ENCODE data around the gene KIF26B. TPM values are rescaled to one million over a fixed set of nuclear protein-coding genes. Genes with fewer than 3 reads are reported as not detected.

KIF26B gene
- total RNA-seq, 1 experiment from 2014 or later: 2.3 TPM

DNA sequence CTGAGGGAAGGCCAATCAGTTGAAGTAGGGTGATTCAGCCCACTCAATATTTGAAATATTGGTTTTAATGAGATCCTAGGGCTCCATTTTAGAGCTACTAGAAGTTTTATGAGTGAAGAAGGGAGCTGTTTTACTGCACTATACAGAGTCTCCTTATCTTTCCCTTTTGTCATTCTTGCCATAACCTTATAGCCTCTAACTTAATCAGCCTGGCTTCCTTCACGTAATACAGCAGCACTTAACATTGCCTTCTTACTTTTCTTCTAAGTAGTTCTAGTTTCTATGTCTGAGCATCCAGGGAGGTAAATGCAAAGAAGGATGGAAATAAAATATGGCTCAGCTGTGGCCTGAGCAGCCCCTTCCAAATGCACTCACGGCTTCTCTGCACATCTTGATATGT, 299.3 kb downstream of the KIF26B start:
- Histone ChIP-seq H3K27me3 (ENCODE audit: low read length) (0 out of 2 replicates have a peak, but pooled peaks cover 3% of the 10 kb centered on the region), H4K20me1 (ENCODE audit: insufficient read depth, low read depth, low read length) (no peaks in the 10 kb centered on the region), H2AFZ (ENCODE audit: low read length) (no peak overlapping the region), H3K4me3 (ENCODE audit: low read length) (no peak overlapping the region), H3K4me2 (ENCODE audit: low read depth, low read length, poor library complexity, severe bottlenecking) (no peak overlapping the region), H3K79me2 (ENCODE audit: low read length) (no peaks in the 10 kb centered on the region), H3K9ac (ENCODE audit: low read length) (no peak overlapping the region), H3K9me3 (ENCODE audit: low read length) (no peaks in the 10 kb centered on the region), H3K9me2 (replicated peaks; ENCODE audit: insufficient read depth, low read length) (no peaks in the 10 kb centered on the region), H3K27ac (ENCODE audit: low read length) (no peak overlapping the region), H3K4me1 (ENCODE audit: low read length) (no peaks in the 10 kb centered on the region), H3K36me3 (ENCODE audit: insufficient read depth, low read length) (no peaks in the 10 kb centered on the region)
- DNase-seq: no peak

DNA sequence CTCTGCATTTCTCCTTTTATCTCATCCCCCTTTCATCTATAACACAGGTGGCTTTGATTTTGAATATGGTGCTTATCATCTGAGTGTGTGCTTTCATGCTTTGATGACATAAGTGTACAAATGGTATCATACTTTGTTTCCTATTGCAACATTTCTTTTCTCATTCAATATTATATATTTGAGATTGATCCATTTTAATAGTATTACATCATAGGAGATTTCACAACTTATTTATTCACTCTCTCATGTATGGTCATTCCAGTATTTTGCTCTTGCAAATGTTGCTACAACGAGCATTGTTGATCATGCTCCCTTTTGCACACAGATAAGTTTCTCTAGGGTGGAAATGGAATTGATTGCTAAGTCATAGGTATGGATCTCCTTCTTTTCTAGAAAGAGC, 302.8 kb downstream of the KIF26B start:
- Histone ChIP-seq H4K20me1 (ENCODE audit: insufficient read depth, low read depth, low read length) (no peaks in the 10 kb centered on the region), H3K9me3 (ENCODE audit: low read length) (no peaks in the 10 kb centered on the region), H3K27ac (ENCODE audit: low read length) (no peak overlapping the region), H3K4me1 (ENCODE audit: low read length) (no peaks in the 10 kb centered on the region), H3K4me2 (ENCODE audit: low read depth, low read length, poor library complexity, severe bottlenecking) (no peak overlapping the region), H3K36me3 (ENCODE audit: insufficient read depth, low read length) (no peaks in the 10 kb centered on the region), H2AFZ (ENCODE audit: low read length) (no peak overlapping the region), H3K9ac (ENCODE audit: low read length) (no peak overlapping the region), H3K4me3 (ENCODE audit: low read length) (no peak overlapping the region), H3K9me2 (replicated peaks; ENCODE audit: insufficient read depth, low read length) (no peaks in the 10 kb centered on the region), H3K27me3 (ENCODE audit: low read length) (no peaks in the 10 kb centered on the region), H3K79me2 (ENCODE audit: low read length) (no peaks in the 10 kb centered on the region)
- DNase-seq: no peak

DNA sequence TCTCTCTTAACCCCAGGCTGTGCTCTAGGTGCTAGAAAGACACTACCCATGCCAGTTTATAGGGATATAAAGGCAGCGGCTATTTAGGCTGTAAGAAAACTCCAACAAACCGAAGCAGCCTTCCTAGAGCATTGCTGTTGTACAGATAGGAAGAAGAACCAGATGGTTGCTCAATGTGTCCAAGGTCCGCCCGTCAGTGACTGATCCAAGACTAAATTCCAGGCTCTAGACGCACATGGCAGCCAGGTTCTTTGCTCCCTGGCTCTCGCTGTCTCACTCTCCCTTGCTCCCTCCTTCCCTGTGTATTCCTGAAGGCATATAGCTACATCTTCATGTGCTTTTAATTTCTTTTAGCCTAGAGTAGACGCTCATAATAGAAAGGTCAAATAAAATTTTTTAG, 303.4 kb downstream of the KIF26B start:
- Histone ChIP-seq H3K36me3 (ENCODE audit: insufficient read depth, low read length) (no peaks in the 10 kb centered on the region), H3K4me2 (ENCODE audit: low read depth, low read length, poor library complexity, severe bottlenecking) (no peak overlapping the region), H3K79me2 (ENCODE audit: low read length) (no peaks in the 10 kb centered on the region), H3K9me2 (replicated peaks; ENCODE audit: insufficient read depth, low read length) (no peaks in the 10 kb centered on the region), H4K20me1 (ENCODE audit: insufficient read depth, low read depth, low read length) (no peaks in the 10 kb centered on the region), H3K27me3 (ENCODE audit: low read length) (no peaks in the 10 kb centered on the region), H3K4me1 (ENCODE audit: low read length) (no peaks in the 10 kb centered on the region), H3K9me3 (ENCODE audit: low read length) (no peaks in the 10 kb centered on the region), H3K27ac (ENCODE audit: low read length) (no peak overlapping the region), H3K9ac (ENCODE audit: low read length) (no peak overlapping the region), H2AFZ (ENCODE audit: low read length) (no peak overlapping the region), H3K4me3 (ENCODE audit: low read length) (no peak overlapping the region)
- DNase-seq: no peak

DNA sequence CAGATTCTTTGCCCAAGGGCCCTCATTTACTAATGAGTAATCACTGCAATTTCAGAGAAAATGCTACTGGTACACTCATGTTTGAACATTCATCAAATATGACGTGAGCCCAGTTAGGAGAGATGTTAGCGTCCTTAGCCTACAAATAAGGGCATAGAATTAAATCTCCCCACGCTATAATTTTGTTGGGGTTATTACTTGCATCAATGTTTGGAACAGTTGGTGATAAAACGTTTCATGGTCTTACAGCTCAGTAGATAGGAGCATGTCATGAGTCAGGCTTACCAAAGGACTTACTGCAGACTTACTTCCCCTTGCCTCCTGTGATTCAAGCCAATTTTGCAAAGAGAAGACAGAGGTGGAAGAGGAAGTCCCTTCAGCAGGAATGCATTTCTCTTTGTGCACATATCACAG, 304.0 kb downstream of the KIF26B start:
- no peaks in the 10 kb centered on the region for H3K9me2 ChIP-seq (replicated peaks; ENCODE audit: insufficient read depth, low read length)
- H3K36me3 ChIP-seq (ENCODE audit: insufficient read depth, low read length): no peaks in the 10 kb centered on the region
- H3K4me1 ChIP-seq (ENCODE audit: low read length): no peaks in the 10 kb centered on the region
- no peaks in the 10 kb centered on the region for H3K27me3 ChIP-seq (ENCODE audit: low read length)
- H4K20me1 ChIP-seq (ENCODE audit: insufficient read depth, low read depth, low read length): no peaks in the 10 kb centered on the region
- H3K27ac ChIP-seq (ENCODE audit: low read length): no peak overlapping the region
- H3K4me2 ChIP-seq (ENCODE audit: low read depth, low read length, poor library complexity, severe bottlenecking): no peak overlapping the region
- H3K79me2 ChIP-seq (ENCODE audit: low read length): no peaks in the 10 kb centered on the region
- H3K9me3 ChIP-seq (ENCODE audit: low read length): no peaks in the 10 kb centered on the region
- H3K4me3 ChIP-seq (ENCODE audit: low read length): no peak overlapping the region
- H3K9ac ChIP-seq (ENCODE audit: low read length): no peak overlapping the region
- no peak overlapping the region for H2AFZ ChIP-seq (ENCODE audit: low read length)
- peak; percentile 57 for DNase-seq

DNA sequence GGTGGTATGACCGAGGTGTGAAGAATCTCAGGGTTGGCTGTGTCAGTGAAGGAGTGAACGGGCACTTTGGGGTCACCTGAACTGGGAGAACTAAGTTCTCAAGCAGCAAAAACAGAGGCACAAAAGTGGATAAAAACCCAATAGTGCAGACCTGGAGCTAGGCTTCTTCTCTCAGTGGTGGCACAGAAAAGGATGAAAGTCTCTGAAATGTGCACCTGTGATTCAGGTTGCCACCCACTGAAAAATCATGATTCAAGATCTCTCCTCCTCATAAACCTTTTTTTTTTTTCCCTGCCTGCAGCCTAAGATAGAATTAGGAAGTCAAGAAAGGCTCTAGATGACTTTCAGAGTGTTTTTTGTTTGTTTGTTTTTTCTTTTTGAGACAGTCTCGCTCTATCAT, 304.8 kb downstream of the KIF26B start:
- Histone ChIP-seq H3K4me1 (ENCODE audit: low read length) (no peaks in the 10 kb centered on the region), H3K9me3 (ENCODE audit: low read length) (no peaks in the 10 kb centered on the region), H3K27ac (ENCODE audit: low read length) (no peak overlapping the region), H2AFZ (ENCODE audit: low read length) (no peak overlapping the region), H4K20me1 (ENCODE audit: insufficient read depth, low read depth, low read length) (no peaks in the 10 kb centered on the region), H3K9me2 (replicated peaks; ENCODE audit: insufficient read depth, low read length) (no peaks in the 10 kb centered on the region), H3K36me3 (ENCODE audit: insufficient read depth, low read length) (no peaks in the 10 kb centered on the region), H3K4me3 (ENCODE audit: low read length) (no peak overlapping the region), H3K79me2 (ENCODE audit: low read length) (no peaks in the 10 kb centered on the region), H3K27me3 (ENCODE audit: low read length) (no peaks in the 10 kb centered on the region), H3K9ac (ENCODE audit: low read length) (no peak overlapping the region), H3K4me2 (ENCODE audit: low read depth, low read length, poor library complexity, severe bottlenecking) (no peak overlapping the region)
- DNase-seq: no peak

DNA sequence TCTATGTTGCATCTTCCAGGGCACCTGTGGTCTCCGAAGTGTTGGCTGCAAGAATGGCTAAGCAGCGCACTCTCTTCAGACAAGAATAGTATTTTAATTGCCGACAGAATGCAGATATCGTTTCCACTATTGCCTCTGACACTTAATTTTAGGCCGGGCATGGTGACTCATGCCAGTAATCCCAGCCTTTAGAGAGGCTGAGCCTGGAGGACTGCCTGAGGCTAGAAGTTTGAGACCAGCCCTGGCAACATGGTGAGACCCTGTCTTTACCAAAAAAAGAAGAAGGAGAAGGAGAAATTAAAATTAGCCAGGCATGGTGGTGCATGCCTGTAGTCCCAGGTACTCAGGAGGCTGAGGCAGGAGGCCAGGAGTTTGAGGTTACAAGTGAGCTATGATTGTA, 306.9 kb downstream of the KIF26B start:
- H3K9ac ChIP-seq (ENCODE audit: low read length): no peak overlapping the region
- no peak overlapping the region for H3K4me3 ChIP-seq (ENCODE audit: low read length)
- H3K9me3 ChIP-seq (ENCODE audit: low read length): no peaks in the 10 kb centered on the region
- no peaks in the 10 kb centered on the region for H3K9me2 ChIP-seq (replicated peaks; ENCODE audit: insufficient read depth, low read length)
- no peak overlapping the region for H3K27ac ChIP-seq (ENCODE audit: low read length)
- no peak overlapping the region for H2AFZ ChIP-seq (ENCODE audit: low read length)
- H3K4me2 ChIP-seq (ENCODE audit: low read depth, low read length, poor library complexity, severe bottlenecking): no peak overlapping the region
- H3K4me1 ChIP-seq (ENCODE audit: low read length): no peaks in the 10 kb centered on the region
- DNase-seq: no peak
- no peaks in the 10 kb centered on the region for H3K27me3 ChIP-seq (ENCODE audit: low read length)
- no peaks in the 10 kb centered on the region for H3K36me3 ChIP-seq (ENCODE audit: insufficient read depth, low read length)
- no peaks in the 10 kb centered on the region for H3K79me2 ChIP-seq (ENCODE audit: low read length)
- H4K20me1 ChIP-seq (ENCODE audit: insufficient read depth, low read depth, low read length): no peaks in the 10 kb centered on the region

DNA sequence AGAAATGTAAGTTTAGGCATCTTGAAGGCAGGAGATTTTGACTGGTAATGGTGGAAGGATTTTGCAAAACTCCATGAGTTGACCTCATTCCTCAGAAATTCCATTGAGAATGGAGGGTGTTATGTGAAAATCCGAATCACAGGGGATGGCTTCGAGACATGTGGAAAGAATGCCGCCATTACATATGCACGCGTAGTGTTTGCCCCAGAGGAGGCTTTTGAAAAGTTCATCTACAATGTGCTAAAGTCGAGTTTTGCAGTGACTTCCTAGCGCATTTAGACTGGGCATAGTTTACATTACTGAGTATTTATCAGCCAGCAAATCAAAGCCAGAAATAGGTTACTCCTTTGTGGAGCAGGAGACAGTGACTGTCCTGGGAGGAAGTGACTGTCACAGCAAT, 307.4 kb downstream of the KIF26B start:
- no peaks in the 10 kb centered on the region for H3K9me3 ChIP-seq (ENCODE audit: low read length)
- no peak overlapping the region for H2AFZ ChIP-seq (ENCODE audit: low read length)
- H3K4me1 ChIP-seq (ENCODE audit: low read length): no peaks in the 10 kb centered on the region
- no peak overlapping the region for H3K4me2 ChIP-seq (ENCODE audit: low read depth, low read length, poor library complexity, severe bottlenecking)
- H3K36me3 ChIP-seq (ENCODE audit: insufficient read depth, low read length): no peaks in the 10 kb centered on the region
- H3K4me3 ChIP-seq (ENCODE audit: low read length): no peak overlapping the region
- H3K9me2 ChIP-seq (replicated peaks; ENCODE audit: insufficient read depth, low read length): no peaks in the 10 kb centered on the region
- H3K9ac ChIP-seq (ENCODE audit: low read length): no peak overlapping the region
- H3K27me3 ChIP-seq (ENCODE audit: low read length): no peaks in the 10 kb centered on the region
- no peaks in the 10 kb centered on the region for H3K79me2 ChIP-seq (ENCODE audit: low read length)
- no peak for DNase-seq
- no peaks in the 10 kb centered on the region for H4K20me1 ChIP-seq (ENCODE audit: insufficient read depth, low read depth, low read length)
- H3K27ac ChIP-seq (ENCODE audit: low read length): no peak overlapping the region

DNA sequence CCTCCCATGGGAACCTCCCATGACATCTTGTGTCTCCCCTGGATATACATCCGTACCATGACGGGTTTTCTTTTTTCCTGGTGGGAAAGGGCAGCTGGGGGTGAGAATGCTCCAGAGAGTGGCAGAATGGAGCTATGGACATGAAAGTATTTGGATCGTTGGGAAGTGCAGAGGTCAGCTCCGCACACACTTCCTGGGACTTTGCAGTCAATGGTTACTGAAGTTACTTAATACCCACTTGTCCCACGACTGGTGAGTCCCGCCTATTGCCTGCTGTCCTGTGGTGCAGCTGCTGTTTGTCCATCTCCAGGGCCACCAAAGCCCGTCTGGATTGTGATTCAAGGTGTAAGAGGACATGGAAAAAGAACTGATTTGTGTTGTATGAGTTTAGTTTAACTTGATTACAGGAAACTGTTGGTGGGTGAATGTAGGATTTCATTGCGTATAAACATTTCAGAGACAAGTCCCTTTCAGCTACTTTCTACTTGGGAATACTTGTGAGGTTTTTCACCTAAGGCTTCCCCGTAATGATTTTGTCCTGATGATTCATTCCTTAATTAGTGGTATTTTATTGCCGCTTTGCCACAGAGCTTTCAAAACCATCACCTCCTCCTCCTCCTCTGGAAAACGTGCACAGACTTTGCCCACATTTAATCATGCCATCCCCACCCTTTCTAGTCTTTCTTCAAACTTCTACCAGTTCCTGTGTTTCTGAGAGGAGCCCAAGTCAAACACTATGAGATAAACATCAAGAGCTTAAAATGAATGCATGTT, 308.8 kb downstream of the KIF26B start:
- Histone ChIP-seq H3K9ac (ENCODE audit: low read length) (no peak overlapping the region), H3K4me1 (ENCODE audit: low read length) (no peaks in the 10 kb centered on the region), H3K36me3 (ENCODE audit: insufficient read depth, low read length) (no peaks in the 10 kb centered on the region), H3K27me3 (ENCODE audit: low read length) (no peaks in the 10 kb centered on the region), H3K4me3 (ENCODE audit: low read length) (no peak overlapping the region), H2AFZ (ENCODE audit: low read length) (no peak overlapping the region), H3K9me3 (ENCODE audit: low read length) (no peaks in the 10 kb centered on the region), H4K20me1 (ENCODE audit: insufficient read depth, low read depth, low read length) (no peaks in the 10 kb centered on the region), H3K9me2 (replicated peaks; ENCODE audit: insufficient read depth, low read length) (no peaks in the 10 kb centered on the region), H3K27ac (ENCODE audit: low read length) (no peak overlapping the region), H3K79me2 (ENCODE audit: low read length) (no peaks in the 10 kb centered on the region), H3K4me2 (ENCODE audit: low read depth, low read length, poor library complexity, severe bottlenecking) (no peak overlapping the region)
- DNase-seq: no peak
